Measurements from ENCODE around the gene SLC1A3. TPM values are rescaled to one million over a fixed set of nuclear protein-coding genes. Genes with fewer than 3 reads are reported as not detected.

The SLC1A3 gene
- total RNA-seq, 1 experiment from 2014 or later, result 18.6 TPM

DNA sequence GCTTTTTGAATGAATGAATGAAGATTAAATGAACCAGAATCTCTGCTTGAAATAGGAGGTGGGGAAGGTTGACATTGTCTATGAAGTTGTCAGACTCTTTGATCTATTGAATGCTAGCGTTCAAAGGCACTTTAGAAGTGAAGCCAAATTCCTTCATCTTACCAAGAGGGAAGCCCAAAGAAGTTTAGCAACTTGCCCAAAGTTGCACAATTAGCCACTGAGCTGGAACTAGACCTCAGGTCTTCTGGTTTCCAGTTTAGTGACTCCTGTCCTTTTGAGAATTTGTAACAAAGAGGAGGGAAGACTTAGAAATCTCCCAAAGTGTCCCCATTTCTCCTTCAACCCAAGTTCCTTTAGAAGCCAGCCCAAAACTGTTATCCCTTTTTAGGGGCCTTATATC is 20.7 kb upstream of the SLC1A3 start:
- Histone ChIP-seq H3K14ac (ENCODE audit: insufficient read depth, low read length) (no peak overlapping the region), H3K4me2 (ENCODE audit: insufficient read depth, insufficient read length, low read length) (no peak overlapping the region), H4K20me1 (ENCODE audit: control insufficient read depth, insufficient read depth, insufficient read length) (no peaks in the 10 kb centered on the region), H4K8ac (replicated peaks; ENCODE audit: insufficient read length, low read depth, low read length) (no peak overlapping the region), H2AFZ (ENCODE audit: low read length) (no peak overlapping the region), H3K9me3 (ENCODE audit: control insufficient read depth, low read depth, low read length) (no peaks in the 10 kb centered on the region), H2AK5ac (ENCODE audit: insufficient read length, low read length) (no peak overlapping the region), H2BK120ac (ENCODE audit: low read depth, low read length, poor library complexity, severe bottlenecking) (no peak overlapping the region), H3K79me1 (ENCODE audit: insufficient read depth, low read depth, low read length, poor library complexity, severe bottlenecking) (no peaks in the 10 kb centered on the region), H3K23ac (ENCODE audit: insufficient read length, low read depth, low read length) (no peak overlapping the region), H2BK20ac (ENCODE audit: low read depth, low read length, poor library complexity, severe bottlenecking) (no peak overlapping the region), H3K27ac (ENCODE audit: insufficient read length, low read depth, low read length) (no peak overlapping the region), H2BK5ac (ENCODE audit: insufficient read length, low read length) (no peak overlapping the region), H4K5ac (ENCODE audit: insufficient read length, low read depth, low read length) (no peak overlapping the region), H3K56ac (ENCODE audit: insufficient read length, low read depth, low read length) (no peak overlapping the region), H3K27me3 (ENCODE audit: insufficient read depth, low read length) (0 out of 2 replicates have a peak, but pooled peaks cover 2% of the 10 kb centered on the region), H3T11ph (ENCODE audit: low read length) (no peak overlapping the region), H3K4me1 (ENCODE audit: insufficient read depth, low read length) (no peaks in the 10 kb centered on the region), H2BK15ac (ENCODE audit: low read depth, low read length) (no peak overlapping the region), H3K4ac (ENCODE audit: low read depth, low read length) (no peak overlapping the region), H2BK12ac (ENCODE audit: insufficient read length, low read depth, low read length) (no peak overlapping the region), H3K18ac (ENCODE audit: insufficient read length, low read depth, low read length) (no peak overlapping the region), H4K91ac (ENCODE audit: insufficient read length, low read depth, low read length) (no peak overlapping the region), H3K9ac (ENCODE audit: extremely low read depth, insufficient read length, low read length) (no peak overlapping the region), H3K23me2 (ENCODE audit: insufficient read length, low read depth, low read length, poor library complexity, severe bottlenecking) (no peaks in the 10 kb centered on the region), H3K79me2 (ENCODE audit: insufficient read depth, low read length) (no peaks in the 10 kb centered on the region)
- Mint-ChIP-seq H3K4me1 (peaks cover 5 to 9% of the 10 kb centered on the region in 2 experiments), H3K27me3 (ENCODE audit: low read depth) (peaks cover 3% of the 10 kb centered on the region; the same call in 1 of the 2 replicates), H3K36me3 (ENCODE audit: insufficient read depth in 1 of 3, low read depth in 3 of 3) (no peaks in the 10 kb centered on the region), H3K4me3 (no peak overlapping the region), H3K9me3 (no peaks in the 10 kb centered on the region), H3K27ac (no peak overlapping the region)
- no CpG with 5 or more reads among the region's 1 CpG for WGBS (ENCODE audit: extremely low coverage, insufficient read length, low lambda C conversion rate)
- TF ChIP-seq, protein P1, sequence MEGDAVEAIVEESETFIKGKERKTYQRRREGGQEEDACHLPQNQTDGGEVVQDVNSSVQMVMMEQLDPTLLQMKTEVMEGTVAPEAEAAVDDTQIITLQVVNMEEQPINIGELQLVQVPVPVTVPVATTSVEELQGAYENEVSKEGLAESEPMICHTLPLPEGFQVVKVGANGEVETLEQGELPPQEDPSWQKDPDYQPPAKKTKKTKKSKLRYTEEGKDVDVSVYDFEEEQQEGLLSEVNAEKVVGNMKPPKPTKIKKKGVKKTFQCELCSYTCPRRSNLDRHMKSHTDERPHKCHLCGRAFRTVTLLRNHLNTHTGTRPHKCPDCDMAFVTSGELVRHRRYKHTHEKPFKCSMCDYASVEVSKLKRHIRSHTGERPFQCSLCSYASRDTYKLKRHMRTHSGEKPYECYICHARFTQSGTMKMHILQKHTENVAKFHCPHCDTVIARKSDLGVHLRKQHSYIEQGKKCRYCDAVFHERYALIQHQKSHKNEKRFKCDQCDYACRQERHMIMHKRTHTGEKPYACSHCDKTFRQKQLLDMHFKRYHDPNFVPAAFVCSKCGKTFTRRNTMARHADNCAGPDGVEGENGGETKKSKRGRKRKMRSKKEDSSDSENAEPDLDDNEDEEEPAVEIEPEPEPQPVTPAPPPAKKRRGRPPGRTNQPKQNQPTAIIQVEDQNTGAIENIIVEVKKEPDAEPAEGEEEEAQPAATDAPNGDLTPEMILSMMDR (conservative IDR thresholded peaks at IDR 0.05), result no peak
- DNase-seq, result no peak

All from H9 (cell line).